Measurements from ENCODE around the gene DHX15. TPM values are rescaled to one million over a fixed set of nuclear protein-coding genes. Genes with fewer than 3 reads are reported as not detected.

The DHX15 gene
- total RNA-seq, 1 donor from 2014 or later, result 102 TPM

DNA sequence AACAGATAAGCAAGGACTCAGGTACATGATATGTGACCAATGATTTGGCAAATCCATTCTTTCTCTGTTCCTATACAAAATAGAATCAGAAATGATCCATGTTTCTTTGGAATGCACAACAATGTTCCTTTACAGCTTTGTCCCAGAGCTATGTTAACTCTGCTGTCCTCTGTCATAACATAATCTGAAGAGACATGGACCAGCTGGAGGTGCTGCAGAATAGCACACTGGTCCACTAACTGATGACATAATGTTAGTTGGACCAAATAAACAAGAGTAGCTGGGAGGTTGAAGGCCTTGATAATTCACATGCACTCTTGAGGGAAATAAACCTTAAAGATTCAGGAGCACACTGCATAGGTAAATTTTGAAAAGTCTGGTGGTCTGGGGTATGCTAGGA lies 23.0 kb upstream of the DHX15 start:
- Mint-ChIP-seq H3K9me3 (ENCODE audit: unreplicated experiment) (peaks cover 5% of the 10 kb centered on the region), H3K4me3 (ENCODE audit: unreplicated experiment) (no peak overlapping the region), H3K27ac (ENCODE audit: unreplicated experiment) (no peak overlapping the region), H3K36me3 (ENCODE audit: unreplicated experiment) (no peaks in the 10 kb centered on the region), H3K27me3 (ENCODE audit: unreplicated experiment) (peaks cover under 1% of the 10 kb centered on the region), H3K4me1 (ENCODE audit: unreplicated experiment) (peaks cover 11% of the 10 kb centered on the region)
- TF ChIP-seq, protein P1, sequence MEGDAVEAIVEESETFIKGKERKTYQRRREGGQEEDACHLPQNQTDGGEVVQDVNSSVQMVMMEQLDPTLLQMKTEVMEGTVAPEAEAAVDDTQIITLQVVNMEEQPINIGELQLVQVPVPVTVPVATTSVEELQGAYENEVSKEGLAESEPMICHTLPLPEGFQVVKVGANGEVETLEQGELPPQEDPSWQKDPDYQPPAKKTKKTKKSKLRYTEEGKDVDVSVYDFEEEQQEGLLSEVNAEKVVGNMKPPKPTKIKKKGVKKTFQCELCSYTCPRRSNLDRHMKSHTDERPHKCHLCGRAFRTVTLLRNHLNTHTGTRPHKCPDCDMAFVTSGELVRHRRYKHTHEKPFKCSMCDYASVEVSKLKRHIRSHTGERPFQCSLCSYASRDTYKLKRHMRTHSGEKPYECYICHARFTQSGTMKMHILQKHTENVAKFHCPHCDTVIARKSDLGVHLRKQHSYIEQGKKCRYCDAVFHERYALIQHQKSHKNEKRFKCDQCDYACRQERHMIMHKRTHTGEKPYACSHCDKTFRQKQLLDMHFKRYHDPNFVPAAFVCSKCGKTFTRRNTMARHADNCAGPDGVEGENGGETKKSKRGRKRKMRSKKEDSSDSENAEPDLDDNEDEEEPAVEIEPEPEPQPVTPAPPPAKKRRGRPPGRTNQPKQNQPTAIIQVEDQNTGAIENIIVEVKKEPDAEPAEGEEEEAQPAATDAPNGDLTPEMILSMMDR (IDR thresholded peaks at IDR 0.05), result no peak
- DNase-seq (ENCODE audit: extremely low spot score, unreplicated experiment), result no peak

DNA sequence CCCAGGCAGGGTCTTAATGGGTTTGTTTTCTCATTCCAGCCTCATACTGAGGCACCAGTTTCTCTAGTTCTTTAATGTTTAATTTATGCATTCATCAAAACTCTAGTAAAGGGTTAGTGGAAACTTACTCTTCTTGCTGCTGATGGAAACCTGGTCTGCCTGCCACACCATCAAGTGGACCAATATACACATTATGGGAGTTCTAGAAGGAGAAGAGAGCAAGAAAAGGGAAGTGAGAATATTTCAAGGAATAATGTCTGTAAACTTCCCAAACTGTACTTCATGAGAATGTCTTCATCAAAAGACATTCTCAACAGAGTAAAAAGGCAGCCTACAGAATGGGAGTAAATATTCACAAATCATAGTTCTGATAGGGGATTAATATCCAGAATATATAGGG lies 20.9 kb upstream of the DHX15 start:
- Mint-ChIP-seq H3K27ac (ENCODE audit: unreplicated experiment) (no peak overlapping the region), H3K4me1 (ENCODE audit: unreplicated experiment) (peaks cover 11% of the 10 kb centered on the region), H3K36me3 (ENCODE audit: unreplicated experiment) (no peaks in the 10 kb centered on the region), H3K4me3 (ENCODE audit: unreplicated experiment) (no peak overlapping the region), H3K27me3 (ENCODE audit: unreplicated experiment) (no peaks in the 10 kb centered on the region), H3K9me3 (ENCODE audit: unreplicated experiment) (peaks cover 5% of the 10 kb centered on the region)
- TF ChIP-seq, protein P1 (IDR thresholded peaks at IDR 0.05), result no peak
- no peak for DNase-seq (ENCODE audit: extremely low spot score, unreplicated experiment)

DNA sequence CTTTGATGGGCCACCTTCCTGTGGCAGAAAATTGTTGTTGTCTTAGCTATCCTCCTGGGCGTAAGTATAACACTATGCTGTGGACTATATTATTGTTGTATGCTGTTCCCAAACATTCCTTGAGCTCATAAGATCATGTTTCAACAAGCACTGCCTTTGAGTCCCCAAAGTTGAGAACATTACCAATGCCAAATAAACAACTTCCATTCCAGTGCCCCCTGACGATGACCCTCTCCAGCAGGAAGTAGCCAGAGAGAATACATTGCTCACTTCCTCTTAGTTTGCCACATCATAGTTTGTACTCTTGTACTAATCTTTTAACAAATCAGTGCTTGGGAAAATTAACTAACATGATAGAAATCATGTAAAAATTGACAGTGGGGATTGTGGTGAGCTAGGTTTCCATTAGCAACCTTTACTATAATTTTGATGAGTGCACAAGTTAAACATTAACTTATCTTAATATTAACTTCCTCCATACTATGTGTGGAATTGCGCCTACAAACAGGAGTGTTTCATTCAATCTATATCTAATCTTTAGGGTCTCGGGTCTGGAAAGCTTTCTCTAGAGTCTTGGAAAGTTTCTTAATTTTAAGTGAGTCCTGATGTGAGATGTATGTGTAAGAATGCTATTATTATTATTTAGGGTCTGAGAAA lies 20.3 kb upstream of the DHX15 start:
- H3K9me3 Mint-ChIP-seq (ENCODE audit: unreplicated experiment), result peaks cover 5% of the 10 kb centered on the region

DNA sequence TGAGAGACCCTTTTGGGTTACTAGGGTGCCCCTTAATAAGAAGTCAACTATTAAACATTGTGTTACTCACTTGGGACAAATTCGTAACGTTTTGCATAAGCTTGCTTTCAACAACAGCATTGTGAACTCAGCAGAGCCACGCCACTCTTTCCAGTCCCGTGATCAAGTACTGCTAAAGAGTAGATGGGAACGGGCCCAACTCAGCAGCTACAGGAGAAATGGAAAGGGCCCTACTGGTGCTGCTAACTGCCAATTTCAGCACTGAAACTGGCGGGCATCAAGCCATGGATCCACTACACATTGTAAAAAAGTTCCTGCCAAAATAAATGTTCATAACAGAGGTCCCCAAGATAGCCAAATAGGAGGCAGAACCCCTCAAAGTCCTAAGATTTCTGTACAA lies 19.0 kb upstream of the DHX15 start:
- no peak overlapping the region for H3K4me3 Mint-ChIP-seq (ENCODE audit: unreplicated experiment)
- peaks cover 11% of the 10 kb centered on the region for H3K4me1 Mint-ChIP-seq (ENCODE audit: unreplicated experiment)
- H3K9me3 Mint-ChIP-seq (ENCODE audit: unreplicated experiment), result peaks cover 5% of the 10 kb centered on the region
- H3K36me3 Mint-ChIP-seq (ENCODE audit: unreplicated experiment), result no peaks in the 10 kb centered on the region
- no peak overlapping the region for H3K27ac Mint-ChIP-seq (ENCODE audit: unreplicated experiment)
- TF ChIP-seq, protein P1 (IDR thresholded peaks at IDR 0.05), result no peak
- no peaks in the 10 kb centered on the region for H3K27me3 Mint-ChIP-seq (ENCODE audit: unreplicated experiment)
- no peak for DNase-seq (ENCODE audit: extremely low spot score, unreplicated experiment)

More for the DNA sequence above, 20.3 kb upstream of the DHX15 start:
- Mint-ChIP-seq H3K36me3 (ENCODE audit: unreplicated experiment) (no peaks in the 10 kb centered on the region), H3K4me3 (ENCODE audit: unreplicated experiment) (no peak overlapping the region), H3K27me3 (ENCODE audit: unreplicated experiment) (no peaks in the 10 kb centered on the region), H3K4me1 (ENCODE audit: unreplicated experiment) (peaks cover 11% of the 10 kb centered on the region), H3K27ac (ENCODE audit: unreplicated experiment) (no peak overlapping the region)
- TF ChIP-seq, protein P1 (IDR thresholded peaks at IDR 0.05), result no peak
- DNase-seq (ENCODE audit: extremely low spot score, unreplicated experiment), result no peak

DNA sequence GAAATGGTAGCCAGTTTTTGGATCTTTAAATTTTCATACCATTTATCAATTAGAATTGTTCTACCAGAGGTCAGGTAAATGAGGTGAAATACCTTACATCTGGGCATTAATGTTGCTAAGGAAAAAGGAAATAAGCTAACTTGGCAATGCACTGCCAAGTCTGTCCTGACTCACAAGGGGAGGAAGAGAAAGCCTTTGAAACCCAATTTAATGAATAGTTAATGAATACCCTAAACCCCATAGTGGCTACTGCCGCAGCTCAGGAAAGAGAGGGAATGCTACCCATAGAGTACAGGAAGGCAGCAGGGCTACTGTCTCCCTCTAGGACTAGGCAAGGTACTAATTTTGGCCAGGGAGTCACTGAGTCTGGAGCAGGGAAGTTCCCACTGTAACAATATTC lies 16.8 kb upstream of the DHX15 start:
- TF ChIP-seq, protein P1 (IDR thresholded peaks at IDR 0.05), result no peak
- Mint-ChIP-seq H3K4me3 (ENCODE audit: unreplicated experiment) (no peak overlapping the region), H3K36me3 (ENCODE audit: unreplicated experiment) (no peaks in the 10 kb centered on the region), H3K27me3 (ENCODE audit: unreplicated experiment) (no peaks in the 10 kb centered on the region), H3K4me1 (ENCODE audit: unreplicated experiment) (peaks cover 19% of the 10 kb centered on the region), H3K9me3 (ENCODE audit: unreplicated experiment) (peaks cover 14% of the 10 kb centered on the region), H3K27ac (ENCODE audit: unreplicated experiment) (no peak overlapping the region)
- DNase-seq (ENCODE audit: extremely low spot score, unreplicated experiment), result no peak
